Vagina (tissue), 2 donors: ENCODE measurements around the gene ANKRD42. TPM values are rescaled to one million over a fixed set of nuclear protein-coding genes. Genes with fewer than 3 reads are reported as not detected.

Experiments used
- DNase-seq, 2 donors: peaks; one replicate each; pipeline ENCODE4 v3.0.0-alpha.2; 2017; ENCODE audit errors: extremely low spot score in 2 of 2
- H3K27ac ChIP-seq: fragments of 200-600 bp; sonication (generic); one replicate; pipeline ENCODE4 v1.5.1; 2019
- H3K27me3 ChIP-seq: fragments of 200-600 bp; sonication (generic); one replicate; pipeline ENCODE4 v1.5.1; 2019
- H3K36me3 ChIP-seq, 2 donors: fragments of 200-600 bp; sonication (generic); one replicate each; pipeline ENCODE4 v1.5.1; 2017 to 2019
- H3K4me1 ChIP-seq: fragments of 200-600 bp; sonication (generic); one replicate; pipeline ENCODE4 v1.5.1; 2019
- H3K4me3 ChIP-seq, 2 donors: fragments of 200-600 bp; sonication (generic); 1 replicate in 1 of 2; 2 replicates in 1 of 2; pipeline ENCODE4 v1.5.1; 2016 to 2019
- H3K9me3 ChIP-seq: fragments of 200-600 bp; sonication (generic); one replicate; pipeline ENCODE4 v1.5.1; 2019
- POLR2A ChIP-seq, 2 donors: fragments of 450-650 bp; IDR thresholded peaks; one replicate each; pipeline ENCODE4 v1.6.1; 2017; ENCODE audit warnings: antibody characterized with exemption in 2 of 2, mild to moderate bottlenecking in 2 of 2, moderate library complexity in 2 of 2
- POLR2AphosphoS5 ChIP-seq, 2 donors: sonication (generic); formaldehyde crosslinking; IDR thresholded peaks; one replicate each; pipeline ENCODE4 v1.9.0; 2017; ENCODE audit warnings: antibody characterized with exemption in 2 of 2, mild to moderate bottlenecking in 2 of 2, low read depth in 1 of 2; ENCODE audit not compliant: insufficient read depth in 1 of 2
- intact Hi-C: fragments of 100-400 bp; cut with DNase I; formaldehyde crosslinking; loops from one replicate; pipeline ENCODE4 v1.15.1; 2023
- small RNA-seq: library from RNA; depleted of rRNA; stranded (forward); fragments of <200 nt; gene quantifications from one replicate; pipeline ENCODE3, GENCODE V24; 2016
- total RNA-seq: library from RNA; depleted of rRNA; stranded (reverse); fragments of >200 nt; gene quantifications from one replicate; pipeline ENCODE4 v1.2.3, GENCODE V29; 2016
- TF ChIP-seq, protein P1 (sequence below), 3 experiments: fragments of 450-650 bp in 2 of 3; fragments of 200-600 bp in 1 of 3; sonication (generic) in 1 of 3; IDR thresholded peaks; one replicate each; pipeline ENCODE4 v1.5.1; 2017 to 2019; ENCODE audit warnings: antibody characterized with exemption in 3 of 3, mild to moderate bottlenecking in 2 of 3, moderate library complexity in 2 of 3

Gene ANKRD42
- total RNA-seq, 1 donor from 2014 or later = 10.3 TPM

DNA sequence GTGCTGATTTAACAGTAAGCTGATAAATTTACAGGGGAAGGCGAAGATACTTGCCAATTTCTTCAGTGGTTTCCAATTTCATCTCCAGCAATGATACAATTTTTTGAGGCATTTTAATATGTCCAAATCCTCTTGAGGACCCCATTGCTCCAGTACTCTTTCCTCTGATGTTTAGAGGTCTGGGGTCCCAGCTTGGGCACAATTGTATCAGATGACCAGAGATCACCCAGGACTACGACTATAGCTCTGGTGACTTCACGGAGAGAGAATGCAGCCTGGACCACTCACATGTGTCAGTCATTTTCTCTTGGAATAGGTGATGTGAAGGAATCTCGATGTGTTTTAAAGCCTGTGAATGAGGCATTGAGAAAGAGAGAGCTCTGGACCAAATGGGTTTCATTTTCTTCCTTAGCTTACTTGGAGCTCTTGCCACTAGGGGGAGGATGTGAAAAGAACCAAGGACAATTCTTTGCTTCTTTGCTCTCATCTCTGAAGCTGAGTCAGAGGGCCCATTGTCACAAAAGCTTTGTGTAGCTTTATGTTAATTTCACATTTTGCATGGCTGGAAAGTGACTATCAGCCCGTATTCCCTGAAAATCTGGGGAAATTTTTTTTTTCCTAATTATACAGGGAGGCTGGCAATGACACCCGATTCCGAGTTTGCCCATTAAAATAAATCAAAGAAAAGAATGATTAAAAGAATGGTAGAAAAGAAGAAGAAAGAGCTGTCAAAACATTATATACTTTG, 99.4 kb downstream of the ANKRD42 start:
- Histone ChIP-seq H3K36me3 (no peaks in the 10 kb centered on the region), H3K9me3 (no peaks in the 10 kb centered on the region), H3K4me1 (no peaks in the 10 kb centered on the region), H3K27me3 (no peaks in the 10 kb centered on the region), H3K4me3 (no peak overlapping the region), H3K27ac (no peak overlapping the region)
- intact Hi-C loops = no loop called here
- DNase-seq = no peak
- peak in 1 of 2 donors; percentile 44 for TF ChIP-seq POLR2AphosphoS5 (IDR thresholded peaks at IDR 0.05; ENCODE audit: insufficient read depth in 1 of 2, low read depth in 1 of 2)
- TF ChIP-seq, protein P1, sequence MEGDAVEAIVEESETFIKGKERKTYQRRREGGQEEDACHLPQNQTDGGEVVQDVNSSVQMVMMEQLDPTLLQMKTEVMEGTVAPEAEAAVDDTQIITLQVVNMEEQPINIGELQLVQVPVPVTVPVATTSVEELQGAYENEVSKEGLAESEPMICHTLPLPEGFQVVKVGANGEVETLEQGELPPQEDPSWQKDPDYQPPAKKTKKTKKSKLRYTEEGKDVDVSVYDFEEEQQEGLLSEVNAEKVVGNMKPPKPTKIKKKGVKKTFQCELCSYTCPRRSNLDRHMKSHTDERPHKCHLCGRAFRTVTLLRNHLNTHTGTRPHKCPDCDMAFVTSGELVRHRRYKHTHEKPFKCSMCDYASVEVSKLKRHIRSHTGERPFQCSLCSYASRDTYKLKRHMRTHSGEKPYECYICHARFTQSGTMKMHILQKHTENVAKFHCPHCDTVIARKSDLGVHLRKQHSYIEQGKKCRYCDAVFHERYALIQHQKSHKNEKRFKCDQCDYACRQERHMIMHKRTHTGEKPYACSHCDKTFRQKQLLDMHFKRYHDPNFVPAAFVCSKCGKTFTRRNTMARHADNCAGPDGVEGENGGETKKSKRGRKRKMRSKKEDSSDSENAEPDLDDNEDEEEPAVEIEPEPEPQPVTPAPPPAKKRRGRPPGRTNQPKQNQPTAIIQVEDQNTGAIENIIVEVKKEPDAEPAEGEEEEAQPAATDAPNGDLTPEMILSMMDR (IDR thresholded peaks at IDR 0.05) = peak; percentile 46 to 71 (median 61)
- no peak for TF ChIP-seq POLR2A (IDR thresholded peaks at IDR 0.05)

DNA sequence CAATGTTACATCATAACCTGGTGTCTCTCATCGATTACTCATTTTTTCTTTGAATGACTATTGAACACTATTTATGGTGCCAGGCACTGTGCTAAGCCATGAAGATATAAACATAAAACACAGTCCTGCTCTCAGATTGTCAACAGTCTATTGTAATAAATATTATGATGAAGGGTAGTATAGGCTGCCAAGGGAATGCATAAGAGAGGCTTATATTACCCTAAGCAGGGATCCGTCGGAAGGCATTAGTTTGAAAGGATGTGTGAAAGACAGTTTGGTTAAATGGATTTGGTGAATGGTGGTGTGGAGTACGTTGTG, 99.9 kb downstream of the ANKRD42 start:
- Histone ChIP-seq H3K4me3 (no peak overlapping the region), H3K36me3 (no peaks in the 10 kb centered on the region), H3K27me3 (no peaks in the 10 kb centered on the region), H3K9me3 (no peaks in the 10 kb centered on the region), H3K27ac (no peak overlapping the region), H3K4me1 (no peaks in the 10 kb centered on the region)
- no peak for DNase-seq
- intact Hi-C loops = no loop called here
- TF ChIP-seq POLR2AphosphoS5 (IDR thresholded peaks at IDR 0.05; ENCODE audit: insufficient read depth in 1 of 2, low read depth in 1 of 2) = no peak
- TF ChIP-seq, protein P1 (IDR thresholded peaks at IDR 0.05) = no peak
- TF ChIP-seq POLR2A (IDR thresholded peaks at IDR 0.05) = no peak

DNA sequence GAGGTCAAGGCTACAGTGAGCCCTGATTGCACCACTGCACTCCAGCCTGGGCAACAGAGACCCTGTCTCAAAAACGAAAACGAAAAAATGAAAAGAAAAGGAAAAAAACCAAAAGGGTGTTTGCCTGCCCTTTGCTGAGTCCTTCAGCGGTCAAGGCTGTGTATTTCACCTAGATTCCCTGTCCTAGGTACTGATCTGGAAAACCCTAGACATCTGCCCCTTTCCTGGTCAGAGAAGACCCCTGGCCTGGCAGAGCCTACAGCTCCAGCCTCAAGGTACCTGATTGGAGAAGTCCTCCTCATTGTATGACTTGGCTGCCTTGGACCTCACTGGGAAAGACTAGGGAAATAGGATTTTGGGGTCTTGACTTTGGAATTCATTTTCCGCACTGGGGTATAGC, 100.7 kb downstream of the ANKRD42 start:
- TF ChIP-seq, protein P1 (IDR thresholded peaks at IDR 0.05) = no peak
- TF ChIP-seq POLR2AphosphoS5 (IDR thresholded peaks at IDR 0.05; ENCODE audit: insufficient read depth in 1 of 2, low read depth in 1 of 2) (no peak), POLR2A (IDR thresholded peaks at IDR 0.05) (no peak)
- intact Hi-C loops = no loop called here

More for the DNA sequence above, 100.7 kb downstream of the ANKRD42 start:
- no peak overlapping the region for H3K4me3 ChIP-seq
- H3K36me3 ChIP-seq = no peaks in the 10 kb centered on the region
- DNase-seq = no peak
- H3K4me1 ChIP-seq = no peaks in the 10 kb centered on the region
- H3K27me3 ChIP-seq = no peaks in the 10 kb centered on the region
- H3K9me3 ChIP-seq = no peaks in the 10 kb centered on the region
- no peak overlapping the region for H3K27ac ChIP-seq

Small RNA genes within 50 kb of the gene (small RNA-seq; reads per million reads assigned to genes)
- gene AP000873.5 = not detected

Other genes with a start within 250 kb of the ANKRD42 start
- 10.8 TPM for gene RAB30, start 121.8 kb upstream of the ANKRD42 start, total RNA-seq
- gene PCF11, start 36.6 kb upstream of the ANKRD42 start, total RNA-seq = 102 TPM
- gene CCDC90B, start 92.7 kb downstream of the ANKRD42 start, total RNA-seq = 37.6 TPM